Measurements from ENCODE around the gene SELENOV.

- no peak for TF ChIP-seq CTCF (IDR thresholded peaks at IDR 0.05)
- no peak for TF ChIP-seq POLR2AphosphoS5 (IDR thresholded peaks at IDR 0.05)
- TF ChIP-seq POLR2A (IDR thresholded peaks at IDR 0.05) = no peak
Measured at GRCh38 chr19:39489756-39490155, 25.2 kb upstream of the SELENOV start.
